ENCODE results near the gene PPP1R37.

DNA sequence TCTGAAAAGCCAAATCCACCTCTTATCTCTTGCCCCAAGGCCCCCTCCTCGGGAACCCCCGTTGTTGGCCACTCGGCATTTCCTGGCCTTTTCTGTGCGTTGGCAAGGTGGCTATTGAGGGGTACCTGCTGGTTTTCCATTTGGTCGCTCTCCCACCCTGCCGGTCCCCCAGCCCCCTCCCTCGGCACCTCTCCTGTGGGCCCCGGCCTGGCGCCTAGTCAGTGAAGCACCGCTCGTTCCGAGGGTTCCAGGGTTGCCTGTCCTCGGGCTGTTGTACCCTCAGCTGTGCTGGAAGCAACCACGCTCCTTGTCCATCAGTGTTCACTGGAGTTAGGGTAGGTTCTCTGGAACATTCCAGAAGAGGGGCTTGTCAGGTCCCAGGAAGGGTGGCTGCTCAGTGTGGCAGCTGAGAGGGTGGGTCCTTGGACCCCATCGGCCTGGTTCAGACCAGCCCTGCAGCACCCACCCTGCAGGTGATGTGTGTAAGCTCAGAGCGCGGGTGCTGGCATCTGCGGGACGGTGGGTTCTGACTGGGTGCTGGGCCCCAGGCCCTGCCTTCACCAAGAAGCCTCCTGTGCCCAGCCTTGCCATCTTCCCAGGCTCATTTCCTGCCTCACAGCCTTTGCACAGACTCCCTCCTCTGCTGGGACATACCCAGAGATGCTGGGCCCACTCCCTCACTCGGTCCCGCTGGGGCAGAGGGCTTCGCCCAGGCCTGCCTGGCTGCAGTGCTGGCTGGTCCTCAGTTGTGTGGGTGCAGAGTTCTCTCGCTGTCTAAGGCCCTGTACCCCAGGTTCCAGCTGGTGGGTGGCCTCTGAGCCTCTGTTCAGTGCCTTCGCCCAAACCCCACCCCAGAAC is 46.5 kb downstream of the PPP1R37 start:
- TF ChIP-seq CTCF (IDR thresholded peaks at IDR 0.05) (no peak), POLR2AphosphoS5 (IDR thresholded peaks at IDR 0.05; ENCODE audit: insufficient read depth in 1 of 2, low read depth in 1 of 2) (no peak), POLR2A (IDR thresholded peaks at IDR 0.05) (no peak)
